ENCODE data around the gene LYPD6B.

Gene LYPD6B

DNA sequence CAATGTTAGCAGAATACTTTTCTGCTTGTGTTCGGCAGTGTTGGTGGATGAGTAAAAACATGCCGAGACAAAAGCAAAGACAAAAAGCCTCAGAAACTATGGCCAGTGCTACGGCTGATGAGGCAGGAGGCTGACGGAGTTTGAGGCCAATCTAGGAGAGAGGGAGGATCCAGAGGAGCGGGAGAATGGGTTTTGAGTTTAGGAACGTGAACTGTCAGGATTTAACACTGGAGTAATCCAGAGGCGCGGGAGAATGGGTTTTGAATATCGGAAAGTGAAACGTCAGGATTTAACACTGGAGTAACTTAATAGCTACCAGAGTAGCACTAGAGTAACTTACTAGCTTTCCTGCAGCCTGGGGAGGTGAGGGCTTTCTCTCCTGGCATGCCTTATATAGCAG is 37.4 kb downstream of the LYPD6B start:
- no peak for DNase-seq (ENCODE audit: low read depth in 2 of 2)

DNA sequence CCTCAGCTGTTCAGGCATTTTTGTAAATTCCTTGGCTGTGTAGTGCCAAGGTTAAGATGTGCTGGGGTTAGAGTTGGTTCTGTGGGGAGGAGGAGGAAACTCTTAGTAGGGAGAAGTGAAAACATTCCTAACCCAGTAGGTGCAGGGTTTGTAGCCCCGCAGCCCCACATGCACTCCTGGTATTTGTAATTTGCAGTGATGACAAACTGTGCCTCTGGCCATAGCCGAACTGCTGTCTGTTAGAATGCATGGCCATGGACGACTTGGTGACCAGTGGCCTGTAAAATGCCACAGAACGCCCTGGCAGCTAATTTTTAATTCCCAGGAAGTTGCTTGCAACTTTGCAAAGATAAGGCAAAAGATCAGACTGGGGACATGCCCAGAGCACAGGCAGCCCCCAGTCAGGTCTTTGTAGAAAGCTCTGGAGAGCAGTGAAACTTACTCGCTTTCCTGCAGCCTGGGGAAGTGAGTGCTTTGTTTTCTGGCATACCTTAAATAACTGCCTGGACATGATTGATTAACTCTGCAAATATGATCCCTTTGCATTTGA is 38.4 kb downstream of the LYPD6B start:
- no peak for DNase-seq (ENCODE audit: low read depth in 2 of 2)

DNA sequence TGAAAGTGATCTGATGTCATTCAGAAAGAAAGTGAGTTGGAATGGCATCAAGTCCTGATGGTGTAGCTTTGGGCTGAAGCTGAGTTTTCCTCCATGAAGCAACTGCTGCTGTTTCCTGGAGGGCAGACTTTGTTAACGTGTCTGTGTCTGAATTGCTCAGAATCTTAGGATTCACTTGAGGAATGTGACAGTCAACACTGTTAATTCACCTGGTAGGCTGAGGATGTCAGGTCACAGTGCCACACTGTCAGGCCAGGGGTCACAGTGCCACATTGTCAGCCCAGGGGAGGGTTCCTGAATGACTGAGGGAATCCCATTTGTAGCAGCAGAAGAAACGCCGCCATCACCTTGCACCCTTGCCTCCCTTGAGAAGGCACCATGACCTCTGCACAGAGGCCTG is 39.4 kb downstream of the LYPD6B start:
- no peak for DNase-seq (ENCODE audit: low read depth in 2 of 2)

DNA sequence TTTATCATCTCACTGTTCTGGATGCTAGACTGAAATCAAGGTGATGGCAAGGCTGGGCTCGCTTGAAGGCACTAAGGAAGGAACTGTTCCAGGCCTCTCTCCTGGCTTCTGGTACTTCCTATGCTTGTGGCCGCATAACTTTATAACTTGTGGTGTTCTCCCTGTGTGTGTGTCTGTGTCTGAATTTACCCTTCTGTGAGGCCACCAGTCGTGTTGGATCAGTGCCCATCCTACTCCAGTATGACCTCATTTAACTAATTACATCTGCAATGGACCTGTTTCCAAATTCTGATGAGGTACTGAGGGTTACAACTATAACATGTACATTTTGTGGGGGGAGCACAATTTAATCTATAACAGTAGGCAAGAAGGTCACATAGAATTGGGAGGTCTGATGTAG is 41.6 kb downstream of the LYPD6B start:
- no peak for DNase-seq (ENCODE audit: low read depth in 2 of 2)

DNA sequence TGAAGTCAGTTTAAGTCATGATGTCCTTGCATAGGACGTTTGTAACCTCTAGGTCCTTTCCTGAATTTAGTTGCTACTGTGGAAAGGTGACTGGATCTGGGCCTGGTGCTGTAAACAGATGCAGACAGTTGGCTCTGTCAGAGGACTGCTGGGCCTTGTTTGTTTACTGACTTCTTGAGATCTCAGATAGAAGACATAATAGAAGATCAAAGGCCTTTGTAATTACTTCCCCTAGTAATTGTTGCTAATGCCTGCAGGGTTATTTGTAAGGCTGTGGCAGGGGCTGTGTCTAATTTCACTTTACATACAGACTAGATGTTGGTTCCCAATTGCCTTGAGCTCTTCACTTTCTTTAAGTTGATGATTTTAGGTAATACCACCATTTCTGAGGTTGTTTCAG is 42.5 kb downstream of the LYPD6B start:
- DNase-seq (ENCODE audit: low read depth in 2 of 2): no peak

DNA sequence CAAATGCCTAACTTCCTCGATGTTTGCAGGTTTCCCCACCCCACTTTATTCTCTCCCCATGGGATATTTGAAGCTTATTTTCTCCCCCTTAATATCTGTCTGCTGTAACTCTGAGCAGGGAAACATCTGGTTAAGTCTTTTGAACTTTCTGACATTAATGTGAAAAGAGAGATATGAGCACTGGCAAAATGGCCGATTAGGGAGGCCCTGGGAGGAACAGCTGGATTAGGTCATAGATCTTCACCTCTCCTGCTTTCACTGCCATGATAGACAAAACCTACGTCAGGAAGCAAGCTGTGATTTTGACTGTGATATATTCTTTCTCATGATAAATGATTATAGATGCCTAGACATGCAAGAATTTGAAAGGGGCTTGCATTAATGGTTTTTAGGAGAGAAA is 43.6 kb downstream of the LYPD6B start:
- no peak for DNase-seq (ENCODE audit: low read depth in 2 of 2)

DNA sequence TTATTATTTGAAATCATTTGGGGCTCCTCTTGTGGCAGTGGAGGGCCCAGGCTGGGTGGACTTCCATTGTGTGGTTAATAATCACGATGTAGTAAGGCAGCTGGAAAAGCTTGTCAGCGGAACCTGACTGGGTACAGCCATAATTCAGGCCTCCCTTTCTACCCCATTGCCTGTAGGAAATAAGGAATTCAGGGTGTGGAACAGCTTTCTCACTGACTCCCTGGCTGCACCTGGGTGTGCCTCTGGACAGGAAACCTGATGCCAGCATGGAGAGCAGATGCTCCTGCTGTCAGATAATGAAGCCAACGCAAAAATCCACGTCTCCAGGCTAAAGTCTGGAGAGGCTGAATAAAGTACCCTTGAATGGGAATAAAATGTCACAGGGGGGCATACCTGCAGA is 44.2 kb downstream of the LYPD6B start:
- no peak for DNase-seq (ENCODE audit: low read depth in 2 of 2)

DNA sequence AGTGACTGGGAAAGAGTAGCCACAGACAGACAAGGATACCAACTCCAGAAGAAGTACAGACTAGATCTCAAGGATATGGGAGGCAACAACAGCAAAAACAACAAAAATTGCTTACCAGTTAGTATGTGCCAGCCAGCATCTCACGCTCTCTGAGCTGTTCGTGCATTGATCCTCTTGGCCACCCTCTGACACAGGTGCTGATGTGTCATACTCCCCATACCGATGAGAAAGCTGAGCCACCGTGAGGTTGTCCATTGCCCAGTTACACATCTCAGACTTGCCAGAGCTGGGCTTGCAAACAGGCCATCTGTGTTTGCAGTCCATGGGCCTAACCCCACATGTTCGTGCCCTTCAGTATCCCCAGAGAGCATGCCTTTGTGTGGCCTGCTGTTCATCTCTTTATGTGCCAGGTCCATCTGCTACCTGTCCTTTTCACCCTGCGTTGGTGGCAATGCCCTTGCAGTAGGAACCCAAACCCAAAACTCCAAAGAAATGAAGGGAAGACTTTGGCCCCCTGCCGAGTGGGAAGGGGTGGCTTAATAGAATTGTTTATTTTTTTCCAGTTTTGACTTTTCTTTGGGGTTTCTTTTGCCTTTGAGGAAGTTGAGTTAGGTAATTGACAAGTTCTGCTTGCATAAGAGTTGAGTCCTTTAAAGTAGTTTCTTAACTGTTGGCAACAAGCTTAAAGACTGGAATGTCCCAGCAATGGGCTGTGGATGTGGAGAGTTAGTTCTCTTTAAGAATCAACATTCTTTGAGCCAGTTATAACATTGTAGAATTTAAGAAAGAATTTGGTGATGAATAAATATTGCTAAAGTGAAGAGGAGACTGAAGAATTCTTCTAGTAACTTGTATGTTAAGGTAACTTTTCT is 46.7 kb downstream of the LYPD6B start:
- no peak for DNase-seq (ENCODE audit: low read depth in 2 of 2)

DNA sequence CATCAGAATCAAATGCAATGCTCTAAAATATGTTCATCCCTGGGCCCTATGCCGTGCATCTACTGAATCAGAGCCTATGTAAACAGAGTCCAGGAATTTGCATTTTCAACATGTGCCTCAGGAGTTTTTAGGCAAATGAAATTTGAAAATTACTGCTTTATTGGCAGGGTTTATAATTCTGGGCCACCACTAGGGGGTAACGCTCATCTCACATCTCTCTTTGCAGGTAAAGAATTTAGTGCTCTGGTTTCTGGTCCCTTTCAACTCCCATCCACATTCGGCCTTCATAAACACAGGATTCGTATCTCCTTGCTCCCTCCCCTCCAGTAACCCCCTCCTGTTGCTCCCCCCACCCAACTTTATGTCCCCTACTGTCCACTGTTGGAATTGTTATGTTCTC is 49.3 kb downstream of the LYPD6B start:
- DNase-seq (ENCODE audit: low read depth in 2 of 2): no peak

DNA sequence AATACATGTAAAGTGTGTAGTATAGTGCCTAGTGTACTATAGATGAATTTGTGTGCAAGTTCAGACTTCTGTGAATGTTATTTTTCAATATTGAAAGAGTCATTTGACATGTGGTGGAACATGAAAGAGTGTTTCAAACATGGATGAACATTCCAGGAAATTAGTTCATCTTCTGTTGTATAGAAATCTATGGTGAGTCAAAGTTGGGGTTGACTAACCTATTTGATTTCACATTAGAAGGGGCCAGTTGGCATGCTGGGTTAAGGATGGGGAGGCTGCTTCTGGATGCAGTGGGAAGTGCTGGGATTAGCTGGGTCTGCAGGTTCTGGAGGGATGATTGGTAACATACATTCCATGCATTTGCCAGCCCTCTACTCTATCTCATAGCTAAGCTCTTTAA is 50.6 kb downstream of the LYPD6B start:
- DNase-seq (ENCODE audit: low read depth in 2 of 2): no peak

DNA sequence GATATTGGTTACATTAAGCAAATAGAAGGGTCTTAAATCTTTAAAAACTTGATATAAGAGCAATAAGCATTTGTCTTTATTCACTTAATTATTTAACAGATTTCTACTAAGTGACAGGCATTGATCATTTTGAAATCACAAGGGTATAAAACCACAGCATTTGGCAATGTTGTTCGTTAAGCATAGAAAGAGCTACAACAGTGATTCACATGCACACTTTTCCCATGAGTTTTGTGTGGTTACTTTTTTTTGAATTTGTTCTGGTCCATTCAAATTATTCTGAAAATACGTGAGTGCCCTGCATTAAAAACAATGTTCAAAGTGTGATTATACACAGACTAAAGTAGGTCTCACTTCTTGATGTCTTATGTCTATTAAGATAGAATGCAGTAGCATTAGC is 52.2 kb downstream of the LYPD6B start:
- no peak for DNase-seq (ENCODE audit: low read depth in 2 of 2)

DNA sequence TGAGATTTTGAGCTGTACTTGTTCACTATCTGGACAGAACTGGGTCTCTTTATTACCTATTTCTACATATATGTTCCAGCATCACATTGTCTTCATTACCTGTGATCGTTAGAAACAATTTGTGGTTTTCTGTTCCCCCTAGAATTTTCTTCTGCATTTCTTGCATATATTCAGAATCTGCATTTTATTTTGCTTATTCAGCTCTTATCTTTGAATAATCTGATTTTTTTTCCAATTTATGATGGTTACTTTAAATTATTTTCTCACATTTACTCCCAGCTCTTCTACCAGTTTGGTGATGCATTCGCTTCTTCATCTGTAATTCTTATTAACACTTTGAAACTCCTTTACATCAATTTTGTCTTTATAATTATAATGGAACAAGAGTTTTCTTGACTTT is 55.1 kb downstream of the LYPD6B start:
- no peak for DNase-seq (ENCODE audit: low read depth in 2 of 2)

DNA sequence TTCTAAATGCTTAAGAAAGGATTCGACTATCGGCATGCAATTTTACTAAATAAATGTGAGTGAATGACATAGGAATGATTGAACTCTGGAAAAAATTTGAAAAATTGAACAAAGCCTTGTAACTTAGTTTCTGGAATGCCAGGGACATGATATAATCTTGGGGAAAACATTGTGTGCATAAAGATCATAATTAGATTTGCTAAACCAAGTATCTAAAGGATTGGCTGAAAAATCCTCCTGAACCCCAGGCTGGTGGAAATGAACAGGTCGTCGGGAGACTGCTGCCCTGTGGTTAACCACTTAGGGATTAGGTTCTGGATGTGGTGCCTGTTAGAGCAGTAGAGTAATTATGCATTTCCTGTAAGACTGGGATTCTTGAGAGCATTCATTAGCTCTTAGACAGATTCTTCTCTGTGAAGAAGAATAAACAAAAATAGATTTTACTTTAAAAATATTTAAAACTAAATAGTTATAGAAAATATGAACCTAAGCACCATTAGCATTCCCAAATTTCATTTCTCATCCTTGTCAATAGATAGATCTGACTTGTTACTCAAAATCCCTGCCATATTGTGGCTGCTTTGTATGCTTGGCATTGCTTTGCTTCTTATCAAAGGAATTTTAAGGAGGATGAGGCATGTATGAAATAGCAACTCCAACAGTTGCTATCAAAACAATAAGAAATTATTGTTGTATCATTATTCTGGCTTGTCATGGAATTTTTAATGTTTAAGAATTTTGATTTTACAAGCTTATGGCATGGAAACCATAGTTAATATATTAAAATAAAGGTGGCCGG is 55.9 kb downstream of the LYPD6B start:
- no peak for DNase-seq (ENCODE audit: low read depth in 2 of 2)

DNA sequence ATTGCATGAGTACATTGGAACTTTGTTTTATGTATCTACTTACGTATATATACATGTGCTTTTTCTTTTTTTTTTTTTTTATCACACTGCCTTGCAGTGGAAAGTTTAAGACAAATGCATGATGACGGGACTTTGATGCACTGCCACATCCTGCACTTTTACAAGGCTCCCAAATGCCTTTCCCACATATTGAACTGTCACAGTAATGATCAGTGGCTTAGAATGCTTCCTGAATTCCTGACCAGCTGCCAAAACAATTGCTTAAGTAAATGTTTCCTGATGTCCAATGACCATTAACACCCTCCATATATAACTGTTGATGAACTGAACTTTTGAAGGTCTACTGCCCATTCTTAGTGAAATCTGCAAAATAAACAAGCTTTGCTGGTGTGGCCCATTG is 60.2 kb downstream of the LYPD6B start:
- no peak for DNase-seq (ENCODE audit: low read depth in 2 of 2)

DNA sequence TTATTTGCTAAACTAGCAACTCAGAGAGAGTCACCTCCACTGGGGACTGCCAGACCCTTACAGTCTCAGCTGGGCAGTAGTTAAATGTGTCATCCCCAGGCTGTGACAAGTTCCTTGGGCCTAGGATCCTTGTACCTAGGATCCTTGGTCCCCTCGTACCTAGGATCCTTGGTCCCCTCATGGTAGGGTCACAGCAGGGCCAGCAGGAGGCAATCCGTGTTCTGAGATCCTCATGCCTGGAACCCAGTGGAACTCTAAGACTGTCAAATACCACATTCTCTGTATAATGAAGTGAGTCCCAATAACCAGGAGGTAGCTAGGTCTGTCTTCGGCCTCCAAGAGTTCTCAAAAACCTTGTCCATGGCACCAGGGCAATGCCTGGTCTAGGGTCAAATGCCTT is 60.8 kb downstream of the LYPD6B start:
- no peak for DNase-seq (ENCODE audit: low read depth in 2 of 2)

DNA sequence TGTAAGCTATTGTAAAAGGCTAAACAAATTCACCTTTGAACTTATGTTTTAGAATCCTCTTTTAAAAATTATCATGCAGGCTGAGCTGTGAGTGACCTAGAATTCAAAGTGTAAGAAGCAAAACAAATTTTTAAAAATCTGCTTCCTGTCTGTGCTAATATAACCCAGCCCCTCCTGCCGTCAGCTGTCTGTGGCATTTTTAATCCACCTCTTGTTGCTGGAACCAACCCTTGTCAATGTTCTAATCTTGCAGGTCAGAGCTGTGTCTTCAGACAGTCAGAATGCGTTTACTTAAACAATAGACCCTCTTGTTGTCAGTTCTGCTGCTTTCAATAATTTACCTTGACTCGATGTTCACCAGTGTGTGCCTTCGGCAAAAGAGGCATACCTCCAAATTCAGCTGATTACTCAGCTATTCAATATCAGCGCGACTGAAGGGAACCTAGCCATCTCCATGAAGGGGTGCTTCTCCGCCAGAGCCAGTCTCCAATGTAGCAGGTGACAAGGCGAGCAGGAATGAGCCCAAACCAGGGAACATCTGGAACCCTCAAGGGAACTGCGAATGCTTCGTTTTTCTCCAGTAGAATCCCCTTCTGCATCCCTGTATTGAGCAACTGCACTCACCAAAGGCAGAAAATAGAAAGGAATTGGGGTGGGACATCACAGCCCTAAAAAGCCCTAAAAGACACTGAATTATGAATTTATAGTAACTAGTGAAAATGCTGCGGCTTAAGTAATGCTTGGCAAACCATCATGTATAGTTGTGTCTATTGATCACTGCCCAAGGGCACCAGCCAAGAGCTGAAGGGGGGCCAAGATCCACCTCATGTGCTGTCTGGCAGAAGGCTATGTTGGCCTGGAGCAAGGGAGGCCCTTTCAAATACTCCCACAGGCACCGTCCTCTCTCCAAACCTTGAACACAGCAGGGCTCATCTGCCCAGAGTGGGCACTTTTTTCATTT is 62.5 kb downstream of the LYPD6B start:
- no peak for DNase-seq (ENCODE audit: low read depth in 2 of 2)

DNA sequence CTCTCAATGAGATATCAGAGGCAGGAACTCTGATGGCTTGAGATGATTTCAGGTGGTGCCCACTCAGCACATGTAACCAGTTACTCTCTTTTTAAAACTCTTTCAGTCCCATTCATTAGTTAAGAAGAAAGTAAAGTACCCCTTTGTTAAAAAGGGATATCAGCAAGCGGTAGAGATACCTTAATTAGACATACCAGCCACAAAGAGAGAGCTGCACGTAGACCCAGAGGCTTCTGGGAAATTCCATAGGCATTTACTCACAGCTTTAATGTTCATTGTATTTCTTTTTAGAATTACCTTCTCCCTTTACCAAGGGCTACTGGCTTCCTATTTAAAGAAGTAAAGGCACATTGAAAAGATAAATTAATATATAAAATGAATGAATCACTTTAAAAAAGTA is 63.3 kb downstream of the LYPD6B start:
- DNase-seq (ENCODE audit: low read depth in 2 of 2): no peak

DNA sequence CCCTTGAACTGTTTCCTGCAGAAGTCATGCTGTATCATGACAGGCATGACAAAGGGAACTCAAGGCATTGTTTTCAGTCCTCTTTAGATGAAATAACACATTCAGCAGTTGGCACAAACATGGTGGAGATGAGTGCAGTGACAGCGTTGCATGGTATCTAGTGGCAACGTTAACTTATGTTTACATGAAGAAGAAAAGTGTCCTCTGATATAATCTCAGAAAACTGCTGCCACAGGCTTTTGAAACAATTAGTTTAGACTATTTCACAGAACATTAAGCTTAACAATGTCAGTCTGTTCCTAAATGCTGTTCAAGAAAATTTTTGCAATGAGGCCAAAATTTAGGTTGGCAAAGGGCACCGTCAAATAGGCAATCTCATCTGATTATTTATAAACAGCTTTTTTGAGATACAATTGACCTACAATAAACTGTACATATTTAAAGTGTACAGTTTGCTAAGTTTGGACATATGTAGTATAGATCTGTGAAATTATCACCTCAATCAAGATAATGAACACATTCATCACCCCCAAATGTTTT is 64.7 kb downstream of the LYPD6B start:
- no peak for DNase-seq (ENCODE audit: low read depth in 2 of 2)

DNA sequence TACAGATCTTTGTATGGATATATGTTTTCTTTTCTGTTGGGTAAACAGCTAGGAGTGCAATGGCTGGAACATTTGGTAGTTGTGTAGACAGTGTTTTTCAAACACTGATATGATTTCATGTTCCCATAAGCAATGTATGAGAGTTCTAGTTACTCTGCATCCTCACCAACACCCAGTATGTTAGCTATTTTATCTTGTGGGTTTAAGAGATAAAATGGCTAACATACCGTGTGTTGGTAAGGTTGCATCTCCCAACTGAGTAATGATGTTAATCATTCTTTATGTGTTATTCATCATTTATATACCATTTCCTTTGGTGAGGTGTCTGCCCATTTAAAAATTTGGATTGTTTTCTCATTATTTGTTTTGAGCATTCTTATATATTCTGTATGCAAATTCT is 65.7 kb downstream of the LYPD6B start:
- DNase-seq (ENCODE audit: low read depth in 2 of 2): no peak

DNA sequence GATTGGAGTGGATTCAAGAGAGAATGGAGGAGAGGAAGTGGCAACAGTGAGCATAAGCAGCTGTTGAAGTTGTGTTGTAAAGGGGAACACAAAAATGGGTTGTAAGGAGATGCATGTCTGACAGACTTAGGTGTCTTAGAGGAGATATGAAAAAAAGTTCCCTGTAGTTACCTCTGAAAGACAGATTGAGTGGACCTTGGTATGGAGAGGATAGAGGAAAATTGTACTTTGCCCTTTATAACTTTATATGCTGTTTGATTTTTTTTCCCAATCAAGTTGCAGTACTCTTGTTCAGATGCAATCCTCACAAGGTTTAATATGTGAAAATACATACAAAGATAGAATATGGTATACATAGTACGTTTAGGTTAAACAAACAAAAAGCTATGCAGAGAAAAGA is 73.6 kb downstream of the LYPD6B start:
- DNase-seq (ENCODE audit: low read depth in 2 of 2): no peak

DNA sequence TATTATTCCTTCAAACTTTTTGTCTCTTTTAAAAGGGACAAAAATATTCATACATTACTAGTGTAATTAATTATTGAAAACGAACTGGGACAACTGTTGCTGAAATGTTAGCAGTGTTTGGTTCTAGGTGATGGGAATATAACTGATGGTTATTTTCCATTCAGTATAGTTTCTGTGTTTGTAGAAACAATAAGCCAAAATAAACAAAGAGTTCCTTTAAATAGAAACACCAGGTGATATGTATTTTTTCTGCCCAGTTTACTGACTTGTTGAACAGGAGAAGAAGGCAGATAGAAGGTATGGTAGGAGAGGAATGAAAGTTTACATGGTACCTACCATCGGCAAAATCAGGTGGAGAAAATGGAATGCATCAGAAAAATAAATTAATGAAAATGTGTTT is 74.2 kb downstream of the LYPD6B start:
- no peak for DNase-seq (ENCODE audit: low read depth in 2 of 2)

DNA sequence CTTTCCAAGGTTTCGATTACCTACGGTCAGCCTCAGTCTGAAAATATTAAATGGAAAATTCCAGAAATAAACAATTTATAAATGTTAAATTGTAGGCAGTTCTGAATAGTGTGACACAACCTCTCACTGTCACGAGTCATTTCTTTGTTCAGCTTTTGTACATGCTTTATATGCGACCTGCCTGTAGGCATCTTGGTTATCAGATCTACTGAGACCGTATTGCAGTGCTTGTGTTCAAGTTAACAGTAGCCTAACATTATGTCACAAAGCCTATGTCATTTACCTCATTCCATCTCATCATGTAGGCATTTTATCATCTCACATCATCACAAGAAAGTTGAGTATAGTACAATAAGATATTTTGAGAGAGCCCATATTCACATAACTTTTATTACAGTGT is 77.3 kb downstream of the LYPD6B start:
- DNase-seq (ENCODE audit: low read depth in 2 of 2): no peak
